Renal cortex interstitium (tissue), 11 donors: ENCODE data around the gene EMILIN3. TPM values are rescaled to one million over a fixed set of nuclear protein-coding genes. Genes with fewer than 3 reads are reported as not detected.

Experiments
- DNase-seq, 11 donors: peaks; one replicate each; pipeline ENCODE4 v3.0.0-alpha.2; 2013; ENCODE audit warnings: low read depth in 9 of 11, low spot score in 4 of 11; ENCODE audit errors: extremely low read depth in 1 of 11
- polyA plus RNA-seq, 3 donors: library from polyadenylated mRNA; unstranded; fragments of 120-200 nt; gene quantifications; one replicate each; pipeline ENCODE4 v1.2.1, GENCODE V29; 2013; ENCODE audit not compliant: insufficient read length in 3 of 3

EMILIN3 gene
- polyA plus RNA-seq, 3 donors: 8.0 to 11.5 (median 8.3) TPM

- DNase-seq: no peak
Measured at GRCh38 chr20:41371371-41371770, 4.8 kb upstream of the EMILIN3 start.

DNA sequence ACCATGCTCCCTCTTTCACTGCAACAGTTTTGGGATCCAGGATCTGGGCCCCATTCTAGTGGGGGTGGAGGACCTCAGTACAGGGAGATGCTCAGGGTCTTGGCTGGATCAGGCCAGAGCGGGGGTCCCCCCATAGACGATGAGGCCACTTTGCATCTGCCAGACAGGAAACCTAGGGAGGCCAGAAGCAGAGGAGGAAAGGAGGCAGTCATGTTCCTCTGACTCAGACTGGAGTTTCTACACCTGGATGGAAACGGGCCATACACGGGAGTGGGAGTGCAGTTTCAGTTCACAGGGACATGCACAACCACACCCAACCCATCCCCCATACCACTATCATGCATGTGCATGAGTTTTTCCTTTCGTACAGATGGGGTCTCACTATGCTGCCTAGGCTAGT, 3.6 kb upstream of the EMILIN3 start:
- no peak for DNase-seq

- no peak for DNase-seq
Measured at GRCh38 chr20:41369673-41370072, 3.1 kb upstream of the EMILIN3 start.

GRCh38 chr20:41367956-41368355, 1.3 kb upstream of the EMILIN3 start:
- no peak for DNase-seq

DNA sequence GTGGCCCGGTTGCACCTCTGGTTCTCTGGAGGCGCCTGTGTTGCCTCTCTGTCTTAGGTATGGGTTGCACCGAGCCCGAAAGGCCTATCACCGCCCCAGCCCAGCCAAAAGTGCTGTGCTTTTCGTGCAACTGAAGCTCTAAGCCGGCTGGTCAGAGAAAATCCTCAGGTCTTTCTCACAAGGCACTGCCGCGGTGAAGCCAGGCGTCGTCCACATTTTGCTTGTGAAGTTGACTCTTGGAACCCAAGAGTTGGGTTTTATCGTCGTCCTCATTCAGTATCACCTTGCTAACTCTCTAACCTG, 726 bp upstream of the EMILIN3 start:
- DNase-seq: no peak

DNA sequence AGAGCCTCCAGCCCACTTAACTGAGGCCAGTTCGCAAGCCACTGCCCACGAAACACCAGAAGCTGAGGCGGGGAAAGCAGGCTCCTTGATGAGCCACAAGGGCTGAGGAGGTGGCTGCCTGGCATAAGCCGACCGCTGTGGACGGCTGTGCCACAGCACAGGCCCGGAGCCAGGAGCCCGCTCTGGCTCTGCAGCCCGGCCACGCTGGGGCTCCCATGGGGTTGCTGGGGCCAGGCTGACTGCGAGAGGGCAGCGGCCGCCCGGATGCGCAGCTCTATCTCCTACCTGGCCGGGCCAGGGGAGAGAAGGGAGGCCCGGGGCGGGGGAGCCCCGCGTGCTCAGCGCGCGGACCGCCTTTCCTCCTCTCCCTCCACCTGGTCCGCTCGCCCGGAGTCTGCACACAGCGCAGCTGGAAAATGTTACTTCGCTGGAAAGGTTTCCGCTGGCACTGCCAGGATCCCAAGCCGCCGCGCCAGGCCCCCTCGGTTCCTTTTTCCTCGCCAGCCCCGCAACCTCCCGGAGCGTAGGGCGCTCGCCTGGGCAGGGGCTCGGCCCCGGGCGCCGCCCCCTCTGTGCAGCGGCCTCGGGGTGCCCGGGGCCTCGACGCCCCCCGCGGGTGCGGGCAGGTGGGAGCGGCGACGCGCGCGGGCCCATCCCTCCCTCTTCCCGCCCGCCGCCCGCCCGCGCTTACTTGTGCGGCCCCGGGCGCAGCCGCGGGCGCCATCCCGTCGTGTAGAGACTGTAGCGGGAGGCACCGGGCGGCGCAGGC, 657 bp downstream of the EMILIN3 start:
- DNase-seq: no peak

DNA sequence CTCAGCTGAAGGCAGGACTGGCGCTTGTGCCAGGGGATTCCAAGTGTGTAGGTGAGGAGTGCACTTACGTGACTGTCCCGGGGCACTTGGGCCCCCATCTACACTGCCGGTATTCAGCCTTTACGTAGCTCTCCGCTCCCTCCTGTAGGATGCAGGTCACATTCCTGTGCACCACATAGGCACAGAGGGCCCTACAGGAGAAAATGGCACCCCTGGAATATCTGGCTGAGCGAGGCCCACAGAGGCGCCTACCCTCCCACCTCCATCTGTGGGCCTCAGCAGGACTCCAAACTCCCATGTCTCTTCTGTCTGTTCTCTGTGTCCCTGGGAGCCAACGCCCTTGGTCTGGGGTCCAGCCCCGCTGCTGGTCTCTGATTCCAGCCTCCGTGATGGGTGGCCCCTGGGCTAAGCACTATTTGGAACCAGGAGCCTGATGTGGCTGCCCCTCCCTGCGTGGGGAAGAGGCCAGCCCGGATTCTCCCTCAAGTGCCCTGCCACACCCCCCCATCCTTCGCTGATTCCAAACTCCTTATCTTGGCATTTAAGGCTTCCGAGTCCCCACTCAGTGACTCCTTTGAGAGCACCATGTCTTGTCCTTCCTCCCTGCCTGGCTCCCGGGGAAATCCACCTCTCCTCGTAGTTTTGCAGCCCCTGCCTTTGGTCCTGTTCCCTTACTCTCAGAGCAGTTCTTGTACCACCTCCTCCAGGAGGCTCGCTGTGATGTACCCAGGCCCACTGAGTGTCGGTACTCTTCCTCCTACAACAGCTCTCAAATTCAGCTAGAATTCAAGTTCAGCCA, 1.5 kb downstream of the EMILIN3 start:
- no peak for DNase-seq

DNA sequence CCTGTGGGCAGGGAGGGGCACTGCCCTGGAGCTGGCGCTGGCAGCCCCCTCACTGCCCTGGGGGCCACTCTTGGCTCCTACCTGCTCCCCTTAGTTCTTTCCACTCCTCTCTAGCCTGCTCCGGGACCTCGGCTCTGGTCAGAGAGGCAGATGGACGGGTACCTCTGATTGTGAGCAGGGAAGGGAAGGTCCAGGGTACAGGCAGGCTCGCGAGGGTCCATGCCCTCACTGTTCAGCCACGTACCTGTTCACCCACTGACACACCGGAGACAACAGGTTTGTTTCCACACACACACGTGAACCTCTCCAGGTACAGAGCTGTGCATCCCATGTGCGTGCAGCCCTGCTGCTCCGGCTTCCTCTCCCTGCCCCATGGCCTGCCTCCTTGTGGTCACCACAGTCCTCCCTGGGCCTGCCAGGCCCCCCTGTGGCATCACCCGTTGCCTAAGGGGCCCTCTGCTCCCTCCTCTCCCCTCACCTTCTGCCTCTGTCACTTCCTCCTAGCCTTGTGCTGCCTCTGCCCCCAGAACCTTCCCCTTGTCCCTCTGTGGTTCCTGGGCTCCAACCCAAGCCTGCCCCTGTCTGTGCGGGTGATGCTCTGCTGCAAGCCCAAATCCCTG, 2.3 kb downstream of the EMILIN3 start:
- DNase-seq: no peak

- DNase-seq: no peak
Measured at GRCh38 chr20:41363601-41364000, 3.0 kb downstream of the EMILIN3 start.

- no peak for DNase-seq
Measured at GRCh38 chr20:41362748-41363140, 3.9 kb downstream of the EMILIN3 start.

DNA sequence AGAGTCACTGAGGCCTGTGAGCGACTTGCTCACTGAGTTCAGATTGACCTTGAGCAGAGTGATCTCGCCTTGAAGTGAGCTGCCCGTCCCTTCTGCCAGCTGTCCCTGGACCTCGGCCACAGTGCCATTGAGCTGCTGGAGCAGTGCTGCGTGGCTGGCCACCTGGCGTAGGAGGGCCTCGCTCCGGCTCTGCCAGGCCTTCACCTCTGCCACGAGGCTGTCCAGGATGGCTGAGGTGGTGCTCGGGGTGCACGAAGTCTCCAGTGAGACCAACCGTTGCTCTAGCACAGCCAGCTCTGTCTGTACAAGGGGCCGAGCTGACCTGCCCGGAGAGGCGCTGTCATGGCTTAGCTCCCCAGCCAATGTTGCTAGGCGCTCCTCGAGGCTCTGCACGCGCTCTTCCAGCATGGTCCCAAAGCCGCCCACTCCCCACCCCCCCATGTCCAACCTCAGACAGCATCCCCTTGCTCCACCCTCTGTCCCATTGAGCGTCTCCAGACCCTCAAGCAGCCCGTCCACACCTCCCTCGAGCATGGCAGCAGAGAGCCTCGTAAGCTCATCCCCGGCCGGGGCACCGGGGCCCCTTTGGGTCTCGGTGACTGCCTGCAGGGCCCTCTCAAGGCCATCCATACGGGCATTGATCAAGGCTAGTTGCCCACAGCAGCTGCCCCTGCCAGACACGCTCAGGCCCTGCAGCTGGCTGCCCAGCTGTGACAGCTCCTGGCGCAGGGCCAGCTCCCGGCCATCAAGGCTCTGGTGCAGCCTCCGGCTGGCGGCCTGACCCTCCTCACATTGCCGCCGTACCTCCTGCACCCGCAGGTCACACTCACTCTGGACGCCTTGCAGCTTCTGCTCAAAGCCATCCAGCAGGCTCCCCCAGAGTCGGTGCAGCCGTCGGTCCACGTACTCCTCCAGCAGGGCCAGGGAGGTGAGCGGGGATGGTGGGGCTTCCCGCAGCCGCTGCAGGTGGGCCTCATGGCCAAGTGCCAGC, 4.6 kb downstream of the EMILIN3 start:
- no peak for DNase-seq

- no peak for DNase-seq
Measured at GRCh38 chr20:41360831-41361756, 5.5 kb downstream of the EMILIN3 start.

- no peak for DNase-seq
Measured at GRCh38 chr20:41359541-41360011, 7.0 kb downstream of the EMILIN3 start.

DNA sequence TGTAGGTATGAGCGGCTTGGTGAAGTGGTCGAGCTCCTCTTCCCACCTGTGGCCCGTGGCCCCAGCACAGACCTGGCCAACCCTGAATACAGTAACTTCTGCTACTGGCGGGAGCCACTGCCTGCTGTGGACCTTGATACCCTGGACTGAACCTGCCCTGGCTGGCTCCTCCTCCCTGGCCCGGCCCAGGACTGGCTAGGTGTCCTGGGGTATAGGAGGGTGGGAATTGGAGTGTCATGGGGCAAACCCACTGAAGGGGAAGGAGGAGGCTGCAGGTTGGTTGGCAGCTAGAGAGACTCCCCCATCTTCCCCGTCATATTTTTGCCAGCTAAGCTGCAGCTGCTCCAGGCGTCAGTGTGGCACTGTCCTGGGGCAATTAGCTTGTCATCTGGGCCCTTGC, 7.9 kb downstream of the EMILIN3 start:
- DNase-seq: no peak

- DNase-seq: no peak
Measured at GRCh38 chr20:41358230-41358629, 8.4 kb downstream of the EMILIN3 start.

DNA sequence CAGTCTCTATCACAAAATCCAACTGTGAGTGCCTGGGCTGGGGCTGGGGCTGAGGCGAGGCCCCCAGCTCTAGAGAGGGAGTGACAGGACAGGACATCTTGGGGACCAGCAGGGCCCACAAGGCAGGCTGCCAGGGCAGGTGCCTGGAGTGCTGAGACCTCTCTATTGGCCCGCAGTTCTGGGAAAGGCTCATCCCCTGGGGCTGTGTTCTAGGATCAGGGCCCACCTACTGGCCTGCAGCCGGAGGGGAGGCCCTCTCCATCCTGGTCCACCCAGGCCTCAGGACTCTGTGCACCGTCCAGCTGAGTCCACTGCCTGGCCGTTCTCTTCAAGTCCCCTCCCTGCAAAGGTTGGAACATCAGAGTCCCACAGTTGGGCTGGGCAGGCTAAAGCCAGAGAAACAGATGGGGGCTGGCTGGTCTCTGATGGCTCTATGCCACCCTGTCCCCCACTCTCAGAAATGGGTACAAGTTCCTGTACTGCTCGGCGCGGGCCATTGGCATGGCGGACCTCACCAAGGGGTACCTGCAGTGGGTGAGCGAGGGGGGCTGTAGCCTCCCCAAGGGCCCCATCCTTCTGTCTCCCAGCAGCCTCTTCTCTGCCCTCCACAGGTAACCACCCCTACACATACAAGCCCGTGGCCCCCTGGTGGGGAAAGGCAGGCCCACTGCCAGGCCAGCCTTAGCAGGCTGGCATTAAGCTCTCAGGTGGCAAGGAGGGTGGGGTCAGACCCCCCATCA, 9.0 kb downstream of the EMILIN3 start:
- DNase-seq: no peak

- no peak for DNase-seq
Measured at GRCh38 chr20:41356951-41357350, 9.7 kb downstream of the EMILIN3 start.
